Measurements from ENCODE around the gene GREB1. TPM values are rescaled to one million over a fixed set of nuclear protein-coding genes. Genes with fewer than 3 reads are reported as not detected.

The GREB1 gene
- total and polyA plus RNA-seq, 7 experiments from 2014 or later = 0.14 to 0.82 (median 0.25) TPM; not detected in 3

DNA sequence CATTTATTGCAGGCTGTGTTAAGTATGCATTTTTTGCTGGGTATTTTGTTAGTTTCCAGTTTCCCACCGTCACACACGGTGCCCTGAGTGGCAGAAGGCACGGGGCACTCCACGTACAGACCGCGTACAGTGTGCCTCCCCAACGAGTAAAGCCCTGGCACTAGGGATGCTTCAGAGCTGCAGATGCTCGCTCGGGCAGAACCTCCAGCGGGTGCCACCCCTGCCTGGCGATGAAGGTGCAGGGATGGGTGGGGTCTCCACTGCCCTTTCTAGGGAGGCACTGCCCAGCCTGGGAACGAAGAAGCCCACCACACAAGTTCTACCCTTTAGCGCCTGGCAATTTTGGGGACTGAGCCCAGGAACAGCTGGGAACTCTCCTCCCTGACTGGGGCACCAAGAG is 4.1 kb downstream of the GREB1 start:
- H3K36me3 Mint-ChIP-seq = no peaks in the 10 kb centered on the region
- ChIA-PET CTCF (no interaction called here), POLR2A (no interaction called here)
- H3K4me3 ChIP-seq (ENCODE audit: low read length) = no peak overlapping the region
- no peak overlapping the region for H3K27ac ChIP-seq (ENCODE audit: low read depth, low read length)
- no peaks in the 10 kb centered on the region for H3K4me1 Mint-ChIP-seq
- intact Hi-C loops (cut with micrococcal nuclease) = no loop called here
- no peak for ATAC-seq
- no peak overlapping the region for H3K4me3 Mint-ChIP-seq
- H3K36me3 ChIP-seq (ENCODE audit: control insufficient read depth in 2 of 3, insufficient read depth in 3 of 3, low read length in 3 of 3) = no peaks in the 10 kb centered on the region
- no peak for DNase-seq
- H3K27ac Mint-ChIP-seq = no peak overlapping the region
- no peaks in the 10 kb centered on the region for H3K27me3 ChIP-seq (ENCODE audit: control insufficient read depth in 2 of 2, insufficient read depth in 2 of 2, low read length in 2 of 2)
- peaks cover 15 to 60% (median 50%) of the 10 kb centered on the region in 5 donors for H3K27me3 Mint-ChIP-seq
- no peaks in the 10 kb centered on the region for H3K9me3 ChIP-seq (ENCODE audit: control insufficient read depth in 2 of 3, low read length in 3 of 3)
- H3K9me3 Mint-ChIP-seq = peaks cover 0 to 5% (median 0%) of the 10 kb centered on the region in 11 donors
- H3K4me1 ChIP-seq (ENCODE audit: control insufficient read depth in 2 of 2, insufficient read depth in 2 of 2, low read length in 2 of 2) = no peaks in the 10 kb centered on the region

DNA sequence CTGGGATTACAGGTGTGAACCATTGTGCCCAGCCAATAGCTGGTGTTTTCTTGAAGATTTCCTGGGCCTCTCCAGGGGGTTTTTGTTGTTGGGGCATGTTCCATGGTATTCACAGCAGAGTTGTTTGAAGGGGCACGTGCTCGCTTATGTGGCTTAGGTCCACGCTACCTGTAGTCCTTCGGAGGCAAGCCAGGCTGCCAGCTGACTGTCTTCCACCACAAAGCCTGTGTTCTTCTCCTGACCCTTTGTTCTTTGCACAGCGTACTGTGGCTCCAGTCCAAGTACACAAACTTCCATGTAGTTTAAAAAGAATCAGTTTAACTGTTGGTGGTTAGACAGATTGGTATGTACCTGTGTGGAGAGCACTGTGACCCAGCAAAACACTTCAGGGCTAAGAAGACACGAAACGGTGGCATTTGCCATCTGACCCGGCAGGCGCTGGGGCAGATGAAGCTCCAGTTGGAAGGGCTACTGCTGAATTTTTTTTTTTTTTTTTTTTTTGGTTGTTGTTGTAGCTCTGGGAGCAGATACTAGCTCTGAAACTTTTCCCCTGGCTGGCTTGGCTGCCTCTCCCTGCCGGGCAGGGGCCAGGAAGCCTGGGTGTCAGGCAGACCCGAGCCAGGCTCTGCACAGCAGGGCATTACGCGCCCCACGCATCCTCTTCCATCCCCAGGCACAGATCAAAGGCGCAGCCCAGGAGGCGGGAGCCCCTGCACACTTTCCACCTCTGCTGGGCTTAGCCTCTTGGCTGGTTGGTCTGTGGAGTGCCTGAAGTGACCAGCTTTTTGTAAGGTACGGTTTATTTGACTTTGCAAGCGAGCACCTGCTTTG is 5.7 kb downstream of the GREB1 start:
- Histone ChIP-seq H3K4me3 (ENCODE audit: low read length) (no peak overlapping the region), H3K9me3 (ENCODE audit: control insufficient read depth in 2 of 3, low read length in 3 of 3) (no peaks in the 10 kb centered on the region), H3K36me3 (ENCODE audit: control insufficient read depth in 2 of 3, insufficient read depth in 3 of 3, low read length in 3 of 3) (no peaks in the 10 kb centered on the region), H3K27me3 (ENCODE audit: control insufficient read depth in 2 of 2, insufficient read depth in 2 of 2, low read length in 2 of 2) (no peaks in the 10 kb centered on the region), H3K27ac (ENCODE audit: low read depth, low read length) (no peak overlapping the region), H3K4me1 (ENCODE audit: control insufficient read depth in 2 of 2, insufficient read depth in 2 of 2, low read length in 2 of 2) (no peaks in the 10 kb centered on the region)
- Mint-ChIP-seq H3K4me1 (no peaks in the 10 kb centered on the region), H3K9me3 (peaks cover 0 to 5% (median 0%) of the 10 kb centered on the region in 11 donors), H3K27ac (no peak overlapping the region), H3K27me3 (peaks cover 16 to 57% (median 45%) of the 10 kb centered on the region in 5 donors), H3K36me3 (no peaks in the 10 kb centered on the region), H3K4me3 (no peak overlapping the region)
- CTCF ChIA-PET = no interaction called here
- ATAC-seq = no peak
- DNase-seq = no peak
- POLR2A ChIA-PET = no interaction called here
- intact Hi-C loops (cut with micrococcal nuclease) = no loop called here

DNA sequence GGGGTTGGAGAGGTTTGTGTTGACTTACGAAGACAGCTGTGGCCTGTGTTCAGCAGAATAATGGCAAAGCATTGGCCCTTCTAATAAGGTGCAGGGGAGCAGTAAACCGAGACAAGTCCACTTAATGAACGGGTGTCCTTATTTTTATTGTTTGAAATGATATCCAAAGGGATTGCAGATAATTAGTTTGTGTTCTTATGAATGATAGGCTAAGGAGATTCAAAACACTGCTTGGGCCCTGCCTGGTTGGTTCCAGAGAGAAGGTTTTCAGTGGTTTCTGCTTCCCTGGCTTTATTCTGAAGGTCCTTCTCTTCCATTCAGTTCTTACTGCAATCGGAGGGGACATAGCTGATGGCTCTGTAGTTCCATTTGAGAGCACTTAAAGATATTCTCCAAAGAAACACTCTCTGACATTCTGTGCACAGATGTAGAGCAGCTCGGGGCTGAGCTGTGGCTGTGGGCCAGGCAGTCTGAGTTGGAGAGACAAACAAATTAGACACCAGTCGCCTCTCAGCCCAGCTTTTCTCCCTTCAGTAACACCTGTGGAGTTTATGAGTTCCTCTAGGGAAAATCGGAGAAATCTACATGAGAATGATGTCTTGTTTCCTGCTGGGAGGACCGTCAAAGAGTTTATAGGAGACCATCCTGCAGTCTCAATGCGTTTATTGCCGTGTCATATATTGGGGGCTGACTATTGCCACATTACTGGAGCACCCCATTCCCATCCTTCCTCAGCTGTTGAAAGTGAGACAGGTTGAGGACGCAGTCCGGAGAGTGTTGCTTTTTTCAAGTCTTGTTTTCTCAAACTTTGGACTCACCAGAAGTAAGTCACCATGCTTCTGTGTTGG is 6.5 kb downstream of the GREB1 start:
- POLR2A ChIA-PET = no interaction called here
- no peak for ATAC-seq
- H3K4me1 ChIP-seq (ENCODE audit: control insufficient read depth in 2 of 2, insufficient read depth in 2 of 2, low read length in 2 of 2) = no peaks in the 10 kb centered on the region
- H3K4me1 Mint-ChIP-seq = no peaks in the 10 kb centered on the region
- H3K9me3 ChIP-seq (ENCODE audit: control insufficient read depth in 2 of 3, low read length in 3 of 3) = no peaks in the 10 kb centered on the region
- intact Hi-C loops (cut with micrococcal nuclease) = no loop called here
- no peak for DNase-seq
- H3K36me3 ChIP-seq (ENCODE audit: control insufficient read depth in 2 of 3, insufficient read depth in 3 of 3, low read length in 3 of 3) = no peaks in the 10 kb centered on the region
- H3K27me3 ChIP-seq (ENCODE audit: control insufficient read depth in 2 of 2, insufficient read depth in 2 of 2, low read length in 2 of 2) = no peaks in the 10 kb centered on the region
- H3K27ac ChIP-seq (ENCODE audit: low read depth, low read length) = no peak overlapping the region
- no peaks in the 10 kb centered on the region for H3K36me3 Mint-ChIP-seq
- peaks cover 12 to 59% (median 45%) of the 10 kb centered on the region in 5 donors for H3K27me3 Mint-ChIP-seq
- no peak overlapping the region for H3K4me3 Mint-ChIP-seq
- no peak overlapping the region for H3K4me3 ChIP-seq (ENCODE audit: low read length)
- H3K9me3 Mint-ChIP-seq = peaks cover 0 to 5% (median 0%) of the 10 kb centered on the region in 11 donors
- H3K27ac Mint-ChIP-seq = no peak overlapping the region
- CTCF ChIA-PET = no interaction called here

DNA sequence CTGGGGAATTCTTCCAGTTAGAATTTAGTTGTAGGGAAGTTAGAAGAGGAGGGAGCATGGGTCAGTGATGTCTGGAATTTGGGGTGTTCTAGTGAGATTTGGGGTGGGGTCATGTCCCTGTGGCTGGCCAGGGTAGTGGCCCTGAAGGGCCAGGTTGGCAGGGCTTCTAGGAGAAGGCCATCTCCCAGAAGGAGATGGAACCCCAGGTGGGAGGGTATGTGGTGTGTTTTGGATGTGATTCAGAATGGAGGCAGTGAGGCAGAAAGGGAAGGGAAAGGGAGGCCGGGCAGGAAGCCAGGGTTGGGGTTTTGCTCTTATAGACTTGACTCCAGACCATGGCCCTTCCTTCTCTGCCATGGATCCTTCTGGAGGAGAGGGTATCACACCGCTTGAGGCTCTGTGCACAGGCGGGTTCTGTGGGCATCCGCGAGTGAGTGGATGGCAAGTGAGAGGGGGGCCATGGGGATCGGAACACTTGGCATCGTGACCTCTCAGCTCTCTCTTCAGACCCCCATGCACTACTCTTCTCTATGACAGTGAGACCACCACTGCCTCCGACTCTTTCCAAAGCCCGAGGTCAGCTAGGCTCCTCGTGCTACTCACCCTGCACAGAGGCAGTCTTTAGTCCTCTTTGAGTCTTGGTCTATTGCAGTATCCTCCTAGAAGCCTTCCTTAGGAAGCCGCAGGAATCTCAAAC is 7.3 kb downstream of the GREB1 start:
- DNase-seq = no peak
- CTCF ChIA-PET = no interaction called here
- no peak for ATAC-seq
- no peaks in the 10 kb centered on the region for H3K36me3 ChIP-seq (ENCODE audit: control insufficient read depth in 2 of 3, insufficient read depth in 3 of 3, low read length in 3 of 3)
- Mint-ChIP-seq H3K4me3 (no peak overlapping the region), H3K36me3 (no peaks in the 10 kb centered on the region), H3K9me3 (peaks cover 0 to 5% (median 0%) of the 10 kb centered on the region in 11 donors), H3K4me1 (no peaks in the 10 kb centered on the region), H3K27me3 (peaks cover 8 to 57% (median 38%) of the 10 kb centered on the region in 5 donors), H3K27ac (no peak overlapping the region)
- H3K27ac ChIP-seq (ENCODE audit: low read depth, low read length) = no peak overlapping the region
- no peaks in the 10 kb centered on the region for H3K9me3 ChIP-seq (ENCODE audit: control insufficient read depth in 2 of 3, low read length in 3 of 3)
- POLR2A ChIA-PET = no interaction called here
- H3K4me1 ChIP-seq (ENCODE audit: control insufficient read depth in 2 of 2, insufficient read depth in 2 of 2, low read length in 2 of 2) = no peaks in the 10 kb centered on the region
- H3K27me3 ChIP-seq (ENCODE audit: control insufficient read depth in 2 of 2, insufficient read depth in 2 of 2, low read length in 2 of 2) = no peaks in the 10 kb centered on the region
- intact Hi-C loops (cut with micrococcal nuclease) = no loop called here
- H3K4me3 ChIP-seq (ENCODE audit: low read length) = no peak overlapping the region

DNA sequence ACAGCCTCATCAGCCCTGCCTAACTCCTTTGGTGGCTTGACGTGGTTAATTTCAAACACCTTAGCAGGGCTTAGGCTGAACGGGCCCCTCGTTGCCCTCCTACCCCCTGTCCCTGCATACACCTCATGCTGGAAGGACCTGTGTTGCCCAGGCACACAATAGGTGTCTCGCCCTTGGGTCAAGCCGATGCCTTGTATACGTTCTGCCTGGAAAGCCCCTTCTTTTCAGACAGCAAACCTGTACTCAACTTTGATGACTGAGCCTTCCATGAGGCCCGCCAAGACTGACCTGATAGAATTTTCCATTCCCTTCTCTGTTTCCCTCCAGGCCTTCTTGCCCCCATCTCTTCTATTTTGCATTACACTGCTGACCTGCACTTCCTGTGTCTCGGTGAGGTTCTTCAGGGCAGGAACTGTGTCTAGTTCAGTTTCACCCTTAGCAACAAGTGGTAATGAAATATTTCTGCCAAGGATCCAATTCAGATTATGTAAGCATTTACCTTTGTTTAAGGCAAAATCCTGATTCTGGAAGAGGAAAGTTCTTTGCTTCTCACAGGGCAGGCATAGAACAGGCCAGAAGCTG is 7.9 kb downstream of the GREB1 start:
- ATAC-seq (no peak), DNase-seq (no peak)
- no peaks in the 10 kb centered on the region for H3K27me3 ChIP-seq (ENCODE audit: control insufficient read depth in 2 of 2, insufficient read depth in 2 of 2, low read length in 2 of 2)
- peaks cover 5 to 53% (median 34%) of the 10 kb centered on the region in 5 donors for H3K27me3 Mint-ChIP-seq
- H3K4me1 Mint-ChIP-seq = no peaks in the 10 kb centered on the region
- H3K27ac ChIP-seq (ENCODE audit: low read depth, low read length) = no peak overlapping the region
- H3K36me3 Mint-ChIP-seq = no peaks in the 10 kb centered on the region
- H3K9me3 Mint-ChIP-seq = peaks cover 0 to 5% (median 0%) of the 10 kb centered on the region in 11 donors
- intact Hi-C loops (cut with micrococcal nuclease) = no loop called here
- H3K4me3 ChIP-seq (ENCODE audit: low read length) = no peak overlapping the region
- ChIA-PET CTCF (no interaction called here), POLR2A (no interaction called here)
- no peak overlapping the region for H3K4me3 Mint-ChIP-seq
- H3K4me1 ChIP-seq (ENCODE audit: control insufficient read depth in 2 of 2, insufficient read depth in 2 of 2, low read length in 2 of 2) = no peaks in the 10 kb centered on the region
- no peaks in the 10 kb centered on the region for H3K9me3 ChIP-seq (ENCODE audit: control insufficient read depth in 2 of 3, low read length in 3 of 3)
- H3K36me3 ChIP-seq (ENCODE audit: control insufficient read depth in 2 of 3, insufficient read depth in 3 of 3, low read length in 3 of 3) = no peaks in the 10 kb centered on the region
- no peak overlapping the region for H3K27ac Mint-ChIP-seq

DNA sequence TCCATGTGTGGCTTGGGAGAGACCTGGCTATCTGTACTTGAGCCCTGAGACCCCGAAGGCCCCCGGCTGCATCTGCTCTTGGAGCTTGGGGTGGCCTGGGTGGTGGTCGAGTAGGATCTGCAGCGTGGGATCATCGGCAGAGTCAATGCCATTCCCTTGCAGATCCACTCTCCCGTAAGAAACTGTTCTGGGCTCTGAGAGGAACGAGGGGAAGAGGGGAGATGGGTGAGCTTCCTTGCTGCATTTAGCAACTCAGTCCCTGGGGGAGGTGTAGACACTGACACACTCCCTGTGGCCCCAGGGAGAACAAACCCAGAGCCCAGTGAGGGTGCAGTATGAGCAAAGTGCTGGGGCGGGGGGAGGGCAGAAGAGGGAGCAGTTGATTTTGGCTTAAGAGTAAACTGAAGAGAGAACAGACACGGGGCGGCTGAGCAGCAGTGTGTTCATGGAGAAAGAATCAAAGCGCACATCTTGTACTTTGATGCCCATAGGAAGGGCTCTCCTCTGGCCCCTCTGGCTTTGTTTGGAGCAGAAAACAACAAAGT is 8.5 kb downstream of the GREB1 start:
- ChIA-PET POLR2A (no interaction called here), CTCF (no interaction called here)
- Histone ChIP-seq H3K4me1 (ENCODE audit: control insufficient read depth in 2 of 2, insufficient read depth in 2 of 2, low read length in 2 of 2) (no peaks in the 10 kb centered on the region), H3K27me3 (ENCODE audit: control insufficient read depth in 2 of 2, insufficient read depth in 2 of 2, low read length in 2 of 2) (no peaks in the 10 kb centered on the region), H3K4me3 (ENCODE audit: low read length) (no peak overlapping the region), H3K27ac (ENCODE audit: low read depth, low read length) (no peak overlapping the region), H3K9me3 (ENCODE audit: control insufficient read depth in 2 of 3, low read length in 3 of 3) (no peaks in the 10 kb centered on the region), H3K36me3 (ENCODE audit: control insufficient read depth in 2 of 3, insufficient read depth in 3 of 3, low read length in 3 of 3) (no peaks in the 10 kb centered on the region)
- no peak overlapping the region for H3K4me3 Mint-ChIP-seq
- peaks cover 5 to 53% (median 34%) of the 10 kb centered on the region in 5 donors for H3K27me3 Mint-ChIP-seq
- H3K4me1 Mint-ChIP-seq = no peaks in the 10 kb centered on the region
- H3K9me3 Mint-ChIP-seq = peaks cover 0 to 5% (median 0%) of the 10 kb centered on the region in 11 donors
- no peaks in the 10 kb centered on the region for H3K36me3 Mint-ChIP-seq
- DNase-seq = no peak
- ATAC-seq = no peak
- no peak overlapping the region for H3K27ac Mint-ChIP-seq
- intact Hi-C loops (cut with micrococcal nuclease) = no loop called here

Measured in naive thymus-derived CD4-positive, alpha-beta T cell (primary cell).